WTC11 (cell line): Measurements from ENCODE around the gene MYL11. TPM values are rescaled to one million over a fixed set of nuclear protein-coding genes. Genes with fewer than 3 reads are reported as not detected.

Experiments
- ATF1 ChIP-seq: sonication (generic); formaldehyde crosslinking; IDR thresholded peaks from 2 replicates; pipeline ENCODE4 v1.8.1; 2023; ENCODE audit warnings: mild to moderate bottlenecking, moderate library complexity, missing genetic modification reagents
- ATF6 ChIP-seq: sonication (generic); formaldehyde crosslinking; IDR thresholded peaks from 2 replicates; pipeline ENCODE4 v1.8.1; 2023; ENCODE audit warnings: mild to moderate bottlenecking, missing genetic modification reagents
- EMX1 ChIP-seq: fragments of 250-450 bp; sonication (Bioruptor Pico); IDR thresholded peaks from 2 replicates; pipeline ENCODE4 v1.8.0; 2021; ENCODE audit warnings: mild to moderate bottlenecking
- ETV6 ChIP-seq: sonication (generic); formaldehyde crosslinking; IDR thresholded peaks from 2 replicates; pipeline ENCODE4 v1.8.1; 2022; ENCODE audit warnings: mild to moderate bottlenecking, missing genetic modification reagents
- FOXK1 ChIP-seq: sonication (generic); formaldehyde crosslinking; IDR thresholded peaks from 2 replicates; pipeline ENCODE4 v1.8.0; 2022; ENCODE audit warnings: mild to moderate bottlenecking, moderate library complexity, missing genetic modification reagents
- NFATC4 ChIP-seq: fragments of 250-450 bp; sonication (Bioruptor Pico); IDR thresholded peaks from 2 replicates; pipeline ENCODE4 v1.9.0; 2021; ENCODE audit warnings: mild to moderate bottlenecking
- PRRX2 ChIP-seq: fragments of 250-450 bp; sonication (Bioruptor Pico); IDR thresholded peaks from 2 replicates; pipeline ENCODE4 v1.8.0; 2021; ENCODE audit warnings: mild to moderate bottlenecking
- SOX15 ChIP-seq: fragments of 250-450 bp; sonication (Bioruptor Pico); IDR thresholded peaks from 2 replicates; pipeline ENCODE4 v1.9.0; 2021; ENCODE audit warnings: mild to moderate bottlenecking
- total RNA-seq: library from RNA; stranded (reverse); gene quantifications from 3 replicates; pipeline ENCODE4 v1.2.3, GENCODE V29; 2021
- TF ChIP-seq, protein P1 (sequence below): sonication (generic); formaldehyde crosslinking; IDR thresholded peaks from 2 replicates; pipeline ENCODE4 v1.8.1; 2023; ENCODE audit warnings: mild to moderate bottlenecking, moderate library complexity, missing genetic modification reagents
- TF ChIP-seq, protein P2 (sequence below): sonication (generic); formaldehyde crosslinking; IDR thresholded peaks from 2 replicates; pipeline ENCODE4 v1.8.1; 2023; ENCODE audit warnings: mild to moderate bottlenecking, missing genetic modification reagents, borderline replicate concordance
- TF ChIP-seq, protein P3 (sequence below): sonication (generic); formaldehyde crosslinking; IDR thresholded peaks from 2 replicates; pipeline ENCODE4 v1.8.1; 2023; ENCODE audit warnings: mild to moderate bottlenecking, missing genetic modification reagents
- TF ChIP-seq, protein P4 (sequence below): fragments of 250-450 bp; sonication (Bioruptor Pico); IDR thresholded peaks from 2 replicates; pipeline ENCODE4 v1.9.0; 2021; ENCODE audit warnings: mild to moderate bottlenecking, borderline replicate concordance
- TF ChIP-seq, protein P5 (sequence below): fragments of 250-450 bp; sonication (Bioruptor Pico); IDR thresholded peaks from 2 replicates; pipeline ENCODE4 v2.1.2; 2022; ENCODE audit warnings: mild to moderate bottlenecking, moderate library complexity
- TF ChIP-seq, protein P6 (sequence below): sonication (generic); formaldehyde crosslinking; IDR thresholded peaks from 2 replicates; pipeline ENCODE4 v1.8.0; 2023; ENCODE audit warnings: mild to moderate bottlenecking, missing genetic modification reagents
- TF ChIP-seq, protein P7 (sequence below): fragments of 200-600 bp; IDR thresholded peaks from 2 replicates; pipeline ENCODE4 v1.8.0; 2022; ENCODE audit warnings: antibody characterized with exemption
- TF ChIP-seq, protein P8 (sequence below): fragments of 250-450 bp; sonication (Bioruptor Pico); conservative IDR thresholded peaks from 2 replicates; pipeline ENCODE4 v1.9.0; 2021; ENCODE audit warnings: mild to moderate bottlenecking

MYL11 gene
- total RNA-seq, 1 experiment from 2014 or later = 1.3 TPM

GRCh38 chr16:30407102-30407803, 32.7 kb downstream of the MYL11 start, which contains the start of gene ZNF771 (continued):
- TF ChIP-seq, protein P1, sequence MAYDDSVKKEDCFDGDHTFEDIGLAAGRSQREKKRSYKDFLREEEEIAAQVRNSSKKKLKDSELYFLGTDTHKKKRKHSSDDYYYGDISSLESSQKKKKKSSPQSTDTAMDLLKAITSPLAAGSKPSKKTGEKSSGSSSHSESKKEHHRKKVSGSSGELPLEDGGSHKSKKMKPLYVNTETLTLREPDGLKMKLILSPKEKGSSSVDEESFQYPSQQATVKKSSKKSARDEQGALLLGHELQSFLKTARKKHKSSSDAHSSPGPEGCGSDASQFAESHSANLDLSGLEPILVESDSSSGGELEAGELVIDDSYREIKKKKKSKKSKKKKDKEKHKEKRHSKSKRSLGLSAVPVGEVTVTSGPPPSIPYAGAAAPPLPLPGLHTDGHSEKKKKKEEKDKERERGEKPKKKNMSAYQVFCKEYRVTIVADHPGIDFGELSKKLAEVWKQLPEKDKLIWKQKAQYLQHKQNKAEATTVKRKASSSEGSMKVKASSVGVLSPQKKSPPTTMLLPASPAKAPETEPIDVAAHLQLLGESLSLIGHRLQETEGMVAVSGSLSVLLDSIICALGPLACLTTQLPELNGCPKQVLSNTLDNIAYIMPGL (CRISPR knock-in tag) = peak; percentile 89
- TF ChIP-seq, protein P2, sequence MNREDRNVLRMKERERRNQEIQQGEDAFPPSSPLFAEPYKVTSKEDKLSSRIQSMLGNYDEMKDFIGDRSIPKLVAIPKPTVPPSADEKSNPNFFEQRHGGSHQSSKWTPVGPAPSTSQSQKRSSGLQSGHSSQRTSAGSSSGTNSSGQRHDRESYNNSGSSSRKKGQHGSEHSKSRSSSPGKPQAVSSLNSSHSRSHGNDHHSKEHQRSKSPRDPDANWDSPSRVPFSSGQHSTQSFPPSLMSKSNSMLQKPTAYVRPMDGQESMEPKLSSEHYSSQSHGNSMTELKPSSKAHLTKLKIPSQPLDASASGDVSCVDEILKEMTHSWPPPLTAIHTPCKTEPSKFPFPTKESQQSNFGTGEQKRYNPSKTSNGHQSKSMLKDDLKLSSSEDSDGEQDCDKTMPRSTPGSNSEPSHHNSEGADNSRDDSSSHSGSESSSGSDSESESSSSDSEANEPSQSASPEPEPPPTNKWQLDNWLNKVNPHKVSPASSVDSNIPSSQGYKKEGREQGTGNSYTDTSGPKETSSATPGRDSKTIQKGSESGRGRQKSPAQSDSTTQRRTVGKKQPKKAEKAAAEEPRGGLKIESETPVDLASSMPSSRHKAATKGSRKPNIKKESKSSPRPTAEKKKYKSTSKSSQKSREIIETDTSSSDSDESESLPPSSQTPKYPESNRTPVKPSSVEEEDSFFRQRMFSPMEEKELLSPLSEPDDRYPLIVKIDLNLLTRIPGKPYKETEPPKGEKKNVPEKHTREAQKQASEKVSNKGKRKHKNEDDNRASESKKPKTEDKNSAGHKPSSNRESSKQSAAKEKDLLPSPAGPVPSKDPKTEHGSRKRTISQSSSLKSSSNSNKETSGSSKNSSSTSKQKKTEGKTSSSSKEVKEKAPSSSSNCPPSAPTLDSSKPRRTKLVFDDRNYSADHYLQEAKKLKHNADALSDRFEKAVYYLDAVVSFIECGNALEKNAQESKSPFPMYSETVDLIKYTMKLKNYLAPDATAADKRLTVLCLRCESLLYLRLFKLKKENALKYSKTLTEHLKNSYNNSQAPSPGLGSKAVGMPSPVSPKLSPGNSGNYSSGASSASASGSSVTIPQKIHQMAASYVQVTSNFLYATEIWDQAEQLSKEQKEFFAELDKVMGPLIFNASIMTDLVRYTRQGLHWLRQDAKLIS = no peak
- no peak for TF ChIP-seq SOX15
- TF ChIP-seq, protein P3, sequence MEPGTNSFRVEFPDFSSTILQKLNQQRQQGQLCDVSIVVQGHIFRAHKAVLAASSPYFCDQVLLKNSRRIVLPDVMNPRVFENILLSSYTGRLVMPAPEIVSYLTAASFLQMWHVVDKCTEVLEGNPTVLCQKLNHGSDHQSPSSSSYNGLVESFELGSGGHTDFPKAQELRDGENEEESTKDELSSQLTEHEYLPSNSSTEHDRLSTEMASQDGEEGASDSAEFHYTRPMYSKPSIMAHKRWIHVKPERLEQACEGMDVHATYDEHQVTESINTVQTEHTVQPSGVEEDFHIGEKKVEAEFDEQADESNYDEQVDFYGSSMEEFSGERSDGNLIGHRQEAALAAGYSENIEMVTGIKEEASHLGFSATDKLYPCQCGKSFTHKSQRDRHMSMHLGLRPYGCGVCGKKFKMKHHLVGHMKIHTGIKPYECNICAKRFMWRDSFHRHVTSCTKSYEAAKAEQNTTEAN (CRISPR knock-in tag) = no peak
- no peak for TF ChIP-seq ATF6
- no peak for TF ChIP-seq NFATC4 (CRISPR knock-in tag)
- TF ChIP-seq, protein P4, sequence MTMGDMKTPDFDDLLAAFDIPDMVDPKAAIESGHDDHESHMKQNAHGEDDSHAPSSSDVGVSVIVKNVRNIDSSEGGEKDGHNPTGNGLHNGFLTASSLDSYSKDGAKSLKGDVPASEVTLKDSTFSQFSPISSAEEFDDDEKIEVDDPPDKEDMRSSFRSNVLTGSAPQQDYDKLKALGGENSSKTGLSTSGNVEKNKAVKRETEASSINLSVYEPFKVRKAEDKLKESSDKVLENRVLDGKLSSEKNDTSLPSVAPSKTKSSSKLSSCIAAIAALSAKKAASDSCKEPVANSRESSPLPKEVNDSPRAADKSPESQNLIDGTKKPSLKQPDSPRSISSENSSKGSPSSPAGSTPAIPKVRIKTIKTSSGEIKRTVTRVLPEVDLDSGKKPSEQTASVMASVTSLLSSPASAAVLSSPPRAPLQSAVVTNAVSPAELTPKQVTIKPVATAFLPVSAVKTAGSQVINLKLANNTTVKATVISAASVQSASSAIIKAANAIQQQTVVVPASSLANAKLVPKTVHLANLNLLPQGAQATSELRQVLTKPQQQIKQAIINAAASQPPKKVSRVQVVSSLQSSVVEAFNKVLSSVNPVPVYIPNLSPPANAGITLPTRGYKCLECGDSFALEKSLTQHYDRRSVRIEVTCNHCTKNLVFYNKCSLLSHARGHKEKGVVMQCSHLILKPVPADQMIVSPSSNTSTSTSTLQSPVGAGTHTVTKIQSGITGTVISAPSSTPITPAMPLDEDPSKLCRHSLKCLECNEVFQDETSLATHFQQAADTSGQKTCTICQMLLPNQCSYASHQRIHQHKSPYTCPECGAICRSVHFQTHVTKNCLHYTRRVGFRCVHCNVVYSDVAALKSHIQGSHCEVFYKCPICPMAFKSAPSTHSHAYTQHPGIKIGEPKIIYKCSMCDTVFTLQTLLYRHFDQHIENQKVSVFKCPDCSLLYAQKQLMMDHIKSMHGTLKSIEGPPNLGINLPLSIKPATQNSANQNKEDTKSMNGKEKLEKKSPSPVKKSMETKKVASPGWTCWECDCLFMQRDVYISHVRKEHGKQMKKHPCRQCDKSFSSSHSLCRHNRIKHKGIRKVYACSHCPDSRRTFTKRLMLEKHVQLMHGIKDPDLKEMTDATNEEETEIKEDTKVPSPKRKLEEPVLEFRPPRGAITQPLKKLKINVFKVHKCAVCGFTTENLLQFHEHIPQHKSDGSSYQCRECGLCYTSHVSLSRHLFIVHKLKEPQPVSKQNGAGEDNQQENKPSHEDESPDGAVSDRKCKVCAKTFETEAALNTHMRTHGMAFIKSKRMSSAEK (CRISPR knock-in tag) = no peak
- peak; percentile 72 for TF ChIP-seq FOXK1 (CRISPR knock-in tag)
- TF ChIP-seq ATF1 (CRISPR knock-in tag) = 0 out of 2 replicates have a peak, but pooled peaks have one; percentile 38
- TF ChIP-seq, protein P5, sequence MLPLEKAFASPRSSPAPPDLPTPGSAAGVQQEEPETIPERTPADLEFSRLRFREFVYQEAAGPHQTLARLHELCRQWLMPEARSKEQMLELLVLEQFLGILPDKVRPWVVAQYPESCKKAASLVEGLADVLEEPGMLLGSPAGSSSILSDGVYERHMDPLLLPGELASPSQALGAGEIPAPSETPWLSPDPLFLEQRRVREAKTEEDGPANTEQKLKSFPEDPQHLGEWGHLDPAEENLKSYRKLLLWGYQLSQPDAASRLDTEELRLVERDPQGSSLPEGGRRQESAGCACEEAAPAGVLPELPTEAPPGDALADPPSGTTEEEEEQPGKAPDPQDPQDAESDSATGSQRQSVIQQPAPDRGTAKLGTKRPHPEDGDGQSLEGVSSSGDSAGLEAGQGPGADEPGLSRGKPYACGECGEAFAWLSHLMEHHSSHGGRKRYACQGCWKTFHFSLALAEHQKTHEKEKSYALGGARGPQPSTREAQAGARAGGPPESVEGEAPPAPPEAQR (CRISPR knock-in tag) = no peak
- TF ChIP-seq EMX1 = no peak
- TF ChIP-seq, protein P6, sequence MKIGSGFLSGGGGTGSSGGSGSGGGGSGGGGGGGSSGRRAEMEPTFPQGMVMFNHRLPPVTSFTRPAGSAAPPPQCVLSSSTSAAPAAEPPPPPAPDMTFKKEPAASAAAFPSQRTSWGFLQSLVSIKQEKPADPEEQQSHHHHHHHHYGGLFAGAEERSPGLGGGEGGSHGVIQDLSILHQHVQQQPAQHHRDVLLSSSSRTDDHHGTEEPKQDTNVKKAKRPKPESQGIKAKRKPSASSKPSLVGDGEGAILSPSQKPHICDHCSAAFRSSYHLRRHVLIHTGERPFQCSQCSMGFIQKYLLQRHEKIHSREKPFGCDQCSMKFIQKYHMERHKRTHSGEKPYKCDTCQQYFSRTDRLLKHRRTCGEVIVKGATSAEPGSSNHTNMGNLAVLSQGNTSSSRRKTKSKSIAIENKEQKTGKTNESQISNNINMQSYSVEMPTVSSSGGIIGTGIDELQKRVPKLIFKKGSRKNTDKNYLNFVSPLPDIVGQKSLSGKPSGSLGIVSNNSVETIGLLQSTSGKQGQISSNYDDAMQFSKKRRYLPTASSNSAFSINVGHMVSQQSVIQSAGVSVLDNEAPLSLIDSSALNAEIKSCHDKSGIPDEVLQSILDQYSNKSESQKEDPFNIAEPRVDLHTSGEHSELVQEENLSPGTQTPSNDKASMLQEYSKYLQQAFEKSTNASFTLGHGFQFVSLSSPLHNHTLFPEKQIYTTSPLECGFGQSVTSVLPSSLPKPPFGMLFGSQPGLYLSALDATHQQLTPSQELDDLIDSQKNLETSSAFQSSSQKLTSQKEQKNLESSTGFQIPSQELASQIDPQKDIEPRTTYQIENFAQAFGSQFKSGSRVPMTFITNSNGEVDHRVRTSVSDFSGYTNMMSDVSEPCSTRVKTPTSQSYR (CRISPR knock-in tag) = no peak
- TF ChIP-seq, protein P7, sequence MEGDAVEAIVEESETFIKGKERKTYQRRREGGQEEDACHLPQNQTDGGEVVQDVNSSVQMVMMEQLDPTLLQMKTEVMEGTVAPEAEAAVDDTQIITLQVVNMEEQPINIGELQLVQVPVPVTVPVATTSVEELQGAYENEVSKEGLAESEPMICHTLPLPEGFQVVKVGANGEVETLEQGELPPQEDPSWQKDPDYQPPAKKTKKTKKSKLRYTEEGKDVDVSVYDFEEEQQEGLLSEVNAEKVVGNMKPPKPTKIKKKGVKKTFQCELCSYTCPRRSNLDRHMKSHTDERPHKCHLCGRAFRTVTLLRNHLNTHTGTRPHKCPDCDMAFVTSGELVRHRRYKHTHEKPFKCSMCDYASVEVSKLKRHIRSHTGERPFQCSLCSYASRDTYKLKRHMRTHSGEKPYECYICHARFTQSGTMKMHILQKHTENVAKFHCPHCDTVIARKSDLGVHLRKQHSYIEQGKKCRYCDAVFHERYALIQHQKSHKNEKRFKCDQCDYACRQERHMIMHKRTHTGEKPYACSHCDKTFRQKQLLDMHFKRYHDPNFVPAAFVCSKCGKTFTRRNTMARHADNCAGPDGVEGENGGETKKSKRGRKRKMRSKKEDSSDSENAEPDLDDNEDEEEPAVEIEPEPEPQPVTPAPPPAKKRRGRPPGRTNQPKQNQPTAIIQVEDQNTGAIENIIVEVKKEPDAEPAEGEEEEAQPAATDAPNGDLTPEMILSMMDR = no peak
- TF ChIP-seq ETV6 (CRISPR knock-in tag) = peak; percentile 66
- TF ChIP-seq, protein P8, sequence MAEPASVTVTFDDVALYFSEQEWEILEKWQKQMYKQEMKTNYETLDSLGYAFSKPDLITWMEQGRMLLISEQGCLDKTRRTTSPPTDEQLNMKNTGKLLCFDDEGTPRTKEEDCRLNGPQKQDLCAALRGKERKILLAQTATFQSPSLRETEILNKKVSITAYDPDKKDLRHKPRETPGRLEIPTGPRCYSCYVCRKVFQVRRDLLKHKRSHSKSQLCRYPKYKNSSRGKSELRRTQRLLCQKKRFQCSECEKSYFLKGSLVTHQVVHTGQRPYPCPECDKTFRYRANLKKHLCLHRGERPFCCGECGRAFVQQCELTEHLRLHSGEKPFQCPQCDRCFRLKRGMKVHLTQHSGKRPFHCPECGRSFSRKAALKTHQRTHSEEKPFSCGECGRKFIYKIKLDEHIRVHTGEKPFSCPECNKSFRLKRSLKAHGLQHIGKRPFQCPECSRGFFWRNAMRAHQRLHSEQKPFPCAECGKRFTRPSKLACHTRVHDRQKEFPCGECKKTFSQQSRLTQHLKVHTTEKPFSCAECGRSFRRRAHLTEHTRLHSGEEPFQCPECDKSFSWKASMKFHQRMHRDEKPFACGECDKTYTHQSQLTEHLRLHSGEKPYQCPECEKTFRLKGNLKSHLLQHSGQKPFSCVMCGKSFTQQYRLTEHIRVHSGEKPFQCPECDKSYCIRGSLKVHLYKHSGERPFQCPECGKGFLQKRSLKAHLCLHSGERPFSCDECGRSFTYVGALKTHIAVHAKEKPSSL (CRISPR knock-in tag) = no peak
- TF ChIP-seq PRRX2 = no peak
